ENCODE results near the gene HHIP. TPM values are rescaled to one million over a fixed set of nuclear protein-coding genes. Genes with fewer than 3 reads are reported as not detected.

Gene HHIP
- total RNA-seq, 1 experiment from 2014 or later: not detected

DNA sequence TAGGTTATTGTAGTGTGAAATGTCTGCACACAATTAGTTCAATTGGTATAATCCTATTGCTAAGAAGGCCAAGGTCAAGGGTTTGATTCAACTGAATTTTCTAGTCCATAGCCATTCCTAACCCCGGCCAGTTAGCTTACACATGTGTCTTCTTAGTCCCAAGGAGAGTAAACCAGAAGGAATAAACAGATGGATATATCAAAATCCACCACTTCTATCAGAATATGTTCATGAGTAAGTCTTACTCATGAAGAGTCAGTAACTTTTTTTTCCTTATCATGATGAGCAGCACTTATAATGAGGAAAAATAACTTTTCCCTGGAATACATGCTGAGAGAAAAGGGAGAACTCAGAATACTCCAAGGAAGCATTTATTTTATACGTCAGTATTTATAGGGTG lies 9.5 kb downstream of the HHIP start (continued):
- TF ChIP-seq, protein P1, sequence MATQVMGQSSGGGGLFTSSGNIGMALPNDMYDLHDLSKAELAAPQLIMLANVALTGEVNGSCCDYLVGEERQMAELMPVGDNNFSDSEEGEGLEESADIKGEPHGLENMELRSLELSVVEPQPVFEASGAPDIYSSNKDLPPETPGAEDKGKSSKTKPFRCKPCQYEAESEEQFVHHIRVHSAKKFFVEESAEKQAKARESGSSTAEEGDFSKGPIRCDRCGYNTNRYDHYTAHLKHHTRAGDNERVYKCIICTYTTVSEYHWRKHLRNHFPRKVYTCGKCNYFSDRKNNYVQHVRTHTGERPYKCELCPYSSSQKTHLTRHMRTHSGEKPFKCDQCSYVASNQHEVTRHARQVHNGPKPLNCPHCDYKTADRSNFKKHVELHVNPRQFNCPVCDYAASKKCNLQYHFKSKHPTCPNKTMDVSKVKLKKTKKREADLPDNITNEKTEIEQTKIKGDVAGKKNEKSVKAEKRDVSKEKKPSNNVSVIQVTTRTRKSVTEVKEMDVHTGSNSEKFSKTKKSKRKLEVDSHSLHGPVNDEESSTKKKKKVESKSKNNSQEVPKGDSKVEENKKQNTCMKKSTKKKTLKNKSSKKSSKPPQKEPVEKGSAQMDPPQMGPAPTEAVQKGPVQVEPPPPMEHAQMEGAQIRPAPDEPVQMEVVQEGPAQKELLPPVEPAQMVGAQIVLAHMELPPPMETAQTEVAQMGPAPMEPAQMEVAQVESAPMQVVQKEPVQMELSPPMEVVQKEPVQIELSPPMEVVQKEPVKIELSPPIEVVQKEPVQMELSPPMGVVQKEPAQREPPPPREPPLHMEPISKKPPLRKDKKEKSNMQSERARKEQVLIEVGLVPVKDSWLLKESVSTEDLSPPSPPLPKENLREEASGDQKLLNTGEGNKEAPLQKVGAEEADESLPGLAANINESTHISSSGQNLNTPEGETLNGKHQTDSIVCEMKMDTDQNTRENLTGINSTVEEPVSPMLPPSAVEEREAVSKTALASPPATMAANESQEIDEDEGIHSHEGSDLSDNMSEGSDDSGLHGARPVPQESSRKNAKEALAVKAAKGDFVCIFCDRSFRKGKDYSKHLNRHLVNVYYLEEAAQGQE (IDR thresholded peaks at IDR 0.05; ENCODE audit: low read depth): no peak

DNA sequence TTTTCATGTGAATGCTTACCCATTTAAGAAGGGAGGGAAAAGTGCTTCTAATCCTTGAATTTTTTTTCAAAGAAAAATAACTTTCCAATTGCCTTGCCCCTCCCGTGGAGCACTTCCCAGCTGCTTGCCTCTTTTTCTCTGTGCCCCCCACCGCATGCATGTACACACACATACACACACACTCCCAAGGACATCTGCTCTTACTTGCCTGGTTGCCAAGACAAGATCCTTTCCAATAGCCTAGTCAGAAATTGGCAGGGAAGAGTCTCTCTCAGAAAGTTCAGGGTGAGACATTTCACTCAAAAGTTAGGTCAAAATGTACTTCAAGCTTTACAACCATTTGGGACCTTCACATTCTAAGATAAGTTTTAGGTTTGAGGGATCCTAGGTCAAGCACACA lies 10.9 kb downstream of the HHIP start:
- Histone ChIP-seq H3K4me1 (ENCODE audit: control insufficient read depth in 1 of 2, insufficient read depth in 2 of 2, low read length in 2 of 2) (no peaks in the 10 kb centered on the region), H3K36me3 (ENCODE audit: control insufficient read depth in 1 of 2, insufficient read depth in 2 of 2, low read length in 2 of 2) (no peaks in the 10 kb centered on the region), H3K27ac (ENCODE audit: low read depth, low read length) (no peak overlapping the region), H4K20me1 (ENCODE audit: insufficient read depth) (no peaks in the 10 kb centered on the region), H3K9me3 (ENCODE audit: control insufficient read depth in 1 of 2, insufficient read depth in 1 of 2, low read depth in 1 of 2, low read length in 2 of 2) (no peaks in the 10 kb centered on the region), H3K4me3 (replicated peaks in 1 of 2; ENCODE audit: low read depth in 1 of 2, low read length in 2 of 2) (no peak overlapping the region), H3K9me2 (ENCODE audit: insufficient read depth) (no peaks in the 10 kb centered on the region), H3K9ac (ENCODE audit: low read length) (no peak overlapping the region), H3K27me3 (ENCODE audit: insufficient read depth, low read length) (no peaks in the 10 kb centered on the region), H2AFZ (ENCODE audit: low read depth, low read length, poor library complexity, severe bottlenecking) (no peak overlapping the region), H3K79me2 (ENCODE audit: insufficient read depth, low read length) (no peaks in the 10 kb centered on the region), H3K4me2 (ENCODE audit: low read length) (no peak overlapping the region)
- intact Hi-C loops (cut with micrococcal nuclease): no loop called here
- TF ChIP-seq SIN3A (IDR thresholded peaks at IDR 0.05; ENCODE audit: low read depth) (no peak), JUND (IDR thresholded peaks at IDR 0.05) (no peak), RAD21 (IDR thresholded peaks at IDR 0.05; ENCODE audit: low read depth) (no peak), EZH2 (IDR thresholded peaks at IDR 0.05) (no peak), YY1 (IDR thresholded peaks at IDR 0.05; ENCODE audit: extremely low read depth, insufficient replicate concordance, low read depth, low read length) (no peak), ATF3 (IDR thresholded peaks at IDR 0.05) (no peak), POLR2AphosphoS5 (IDR thresholded peaks at IDR 0.05; ENCODE audit: low read depth, low read length) (no peak), ZNF274 (IDR thresholded peaks at IDR 0.05; ENCODE audit: low read depth, low read length) (no peak), ZFX (IDR thresholded peaks at IDR 0.05) (no peak), FOSL1 (IDR thresholded peaks at IDR 0.05; ENCODE audit: low read depth) (no peak), EGR1 (IDR thresholded peaks at IDR 0.05; ENCODE audit: low read depth) (no peak), SRF (IDR thresholded peaks at IDR 0.05; ENCODE audit: low read depth) (no peak)
- RAD21 ChIA-PET (ENCODE audit: low non-redundant PET in 1 of 2, low total read pairs in 2 of 2, uncharacterized antibody in 2 of 2, unreplicated experiment in 2 of 2): no interaction called here
- no TSS peak for BruUV-seq (replicated peaks)
- POLR2A ChIA-PET: no interaction called here
- CTCF ChIA-PET: no interaction called here
- DNase-seq (ENCODE audit: low read depth, low spot score): no peak
- no peak for ATAC-seq
